DOHH2 (cell line): ENCODE data around the gene ACOT12.

Experiments
- EZH2phosphoT487 ChIP-seq: fragments of 200-600 bp; sonication (generic); IDR thresholded peaks from 2 replicates; pipeline ENCODE4 v1.6.1; 2017; ENCODE audit warnings: borderline replicate concordance, mild to moderate bottlenecking, antibody characterized with exemption, low read length, moderate library complexity, mixed read lengths
- TF ChIP-seq, protein P1 (sequence below): fragments of 200-600 bp; sonication (generic); IDR thresholded peaks from one replicate; pipeline ENCODE4 v1.5.1; 2014; ENCODE audit warnings: antibody characterized with exemption, mild to moderate bottlenecking, low read depth, low read length; ENCODE audit not compliant: poor library complexity, severe bottlenecking

DNA sequence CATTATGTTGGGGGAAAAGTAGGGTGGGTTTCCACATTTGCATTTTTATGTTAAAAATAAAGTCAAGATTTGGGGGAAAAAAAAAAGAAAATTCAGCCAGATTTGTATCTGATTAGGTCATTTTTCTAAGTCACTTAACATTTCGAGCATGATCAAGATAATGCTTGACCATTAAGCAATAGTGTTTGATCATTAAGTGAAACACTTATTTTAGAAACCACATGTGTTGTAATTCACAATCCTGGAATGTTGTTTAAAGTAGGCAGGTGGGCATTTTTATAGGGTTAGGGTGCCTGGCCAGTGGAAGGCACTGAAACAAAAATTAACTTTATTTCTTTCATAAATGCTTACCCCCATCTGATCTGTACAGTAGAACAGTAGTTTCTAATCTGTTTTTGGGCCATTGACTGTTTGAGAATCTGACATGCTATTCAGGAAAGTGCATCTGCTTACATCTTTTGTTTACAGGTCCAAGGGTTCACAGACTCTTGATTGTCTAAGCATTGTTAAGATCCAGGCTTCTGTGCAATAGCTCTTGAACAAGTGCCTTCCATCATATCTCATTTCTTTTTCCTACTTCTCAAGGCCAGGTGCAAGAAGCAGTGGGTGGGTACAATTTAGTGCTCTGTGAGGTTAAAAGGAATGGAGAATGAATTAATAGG is 83.4 kb downstream of the ACOT12 start:
- TF ChIP-seq, protein P1, sequence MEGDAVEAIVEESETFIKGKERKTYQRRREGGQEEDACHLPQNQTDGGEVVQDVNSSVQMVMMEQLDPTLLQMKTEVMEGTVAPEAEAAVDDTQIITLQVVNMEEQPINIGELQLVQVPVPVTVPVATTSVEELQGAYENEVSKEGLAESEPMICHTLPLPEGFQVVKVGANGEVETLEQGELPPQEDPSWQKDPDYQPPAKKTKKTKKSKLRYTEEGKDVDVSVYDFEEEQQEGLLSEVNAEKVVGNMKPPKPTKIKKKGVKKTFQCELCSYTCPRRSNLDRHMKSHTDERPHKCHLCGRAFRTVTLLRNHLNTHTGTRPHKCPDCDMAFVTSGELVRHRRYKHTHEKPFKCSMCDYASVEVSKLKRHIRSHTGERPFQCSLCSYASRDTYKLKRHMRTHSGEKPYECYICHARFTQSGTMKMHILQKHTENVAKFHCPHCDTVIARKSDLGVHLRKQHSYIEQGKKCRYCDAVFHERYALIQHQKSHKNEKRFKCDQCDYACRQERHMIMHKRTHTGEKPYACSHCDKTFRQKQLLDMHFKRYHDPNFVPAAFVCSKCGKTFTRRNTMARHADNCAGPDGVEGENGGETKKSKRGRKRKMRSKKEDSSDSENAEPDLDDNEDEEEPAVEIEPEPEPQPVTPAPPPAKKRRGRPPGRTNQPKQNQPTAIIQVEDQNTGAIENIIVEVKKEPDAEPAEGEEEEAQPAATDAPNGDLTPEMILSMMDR = no peak
- TF ChIP-seq EZH2phosphoT487 = no peak
